NCI-H82 treated with DMSO at 0.1 percent for 48 hours (cell line): ENCODE results near the gene GORAB.

ENCODE experiments used
- DNase-seq: peaks from one replicate; lab custom pipeline; 2025; ENCODE audit not compliant: unreplicated experiment; lab: John Stamatoyannopoulos, UW

Gene GORAB

GRCh38 chr1:170537798-170538503 is 6.0 kb downstream of the GORAB start:
- DNase-seq, result no peak

DNA sequence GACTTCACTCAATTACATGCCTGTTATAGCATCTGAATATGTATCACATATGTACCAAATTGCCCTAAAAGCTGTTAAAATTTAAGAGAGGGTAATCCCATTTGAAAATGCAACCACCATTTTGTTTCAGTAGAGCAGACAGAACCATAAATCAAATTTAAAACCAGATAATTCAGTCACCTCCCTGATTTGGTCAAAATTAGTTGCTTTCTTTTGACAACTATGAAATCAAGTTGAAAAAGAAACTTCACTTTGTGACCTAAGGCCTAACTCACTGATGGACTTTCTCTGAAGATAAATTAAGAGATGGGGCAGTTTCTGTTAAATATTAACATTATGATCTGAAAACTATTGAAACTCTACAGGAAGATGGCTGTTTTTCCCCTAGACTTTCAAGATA is 6.7 kb downstream of the GORAB start:
- DNase-seq, result no peak

- DNase-seq, result no peak
Observed at GRCh38 chr1:170539154-170539553, 7.2 kb downstream of the GORAB start.

DNA sequence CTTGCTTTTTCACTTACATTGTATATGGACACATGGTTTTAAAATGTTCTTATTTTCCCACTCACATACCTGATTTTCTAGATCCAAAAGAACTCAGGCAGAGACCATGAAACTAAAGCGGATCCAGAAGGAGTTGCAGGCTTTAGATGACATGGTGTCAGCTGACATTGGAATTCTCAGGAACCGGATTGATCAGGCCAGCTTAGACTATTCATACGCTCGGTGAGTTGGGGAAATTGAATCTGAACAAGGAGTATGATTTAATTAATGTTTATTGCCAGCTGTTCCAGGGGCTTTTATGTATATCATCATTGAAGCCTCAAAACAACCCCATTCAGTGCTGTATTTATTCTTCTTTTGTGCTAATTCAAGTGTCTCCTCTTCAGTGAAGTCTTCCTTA is 12.7 kb downstream of the GORAB start:
- DNase-seq, result no peak

GRCh38 chr1:170545476-170545875 is 13.5 kb downstream of the GORAB start:
- no peak for DNase-seq

DNA sequence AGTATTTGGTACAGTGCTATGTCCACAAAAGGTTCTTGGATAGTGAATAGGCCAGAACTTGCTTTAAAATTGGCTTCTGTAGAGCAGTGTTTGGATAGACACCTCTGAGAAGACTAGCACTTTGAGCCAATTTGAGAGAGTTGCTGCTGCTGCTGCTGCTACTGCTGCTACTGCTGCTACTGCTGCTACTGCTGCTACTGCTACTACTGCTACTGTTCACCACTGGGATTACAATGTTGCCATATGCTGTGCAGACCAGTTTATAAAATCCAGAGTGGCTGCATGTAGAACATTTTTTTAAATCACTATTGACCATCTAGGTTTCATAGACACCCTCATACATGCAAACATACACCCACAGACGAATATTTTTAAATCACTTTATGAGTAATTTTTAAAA is 15.3 kb downstream of the GORAB start:
- DNase-seq, result no peak

DNA sequence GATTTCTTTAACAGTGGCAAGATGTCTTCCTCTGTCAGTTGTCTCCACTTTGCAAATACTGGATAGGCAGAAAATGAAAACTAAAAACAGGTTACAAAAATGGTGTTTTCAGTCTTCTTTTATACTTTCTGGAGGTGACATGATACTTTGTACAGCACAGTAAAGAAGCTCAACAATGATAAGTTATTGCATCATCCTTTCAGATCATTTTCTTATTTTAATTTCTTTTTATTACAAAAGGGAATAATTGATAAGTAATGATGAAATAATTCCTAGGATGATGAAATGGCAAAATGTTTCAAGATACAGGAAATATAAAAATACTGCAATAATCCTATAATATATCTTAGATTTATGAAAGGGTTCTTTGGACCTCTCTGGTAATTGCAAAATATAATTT is 16.5 kb downstream of the GORAB start:
- DNase-seq, result no peak

GRCh38 chr1:170555370-170555769 is 23.4 kb downstream of the GORAB start:
- no peak for DNase-seq

DNA sequence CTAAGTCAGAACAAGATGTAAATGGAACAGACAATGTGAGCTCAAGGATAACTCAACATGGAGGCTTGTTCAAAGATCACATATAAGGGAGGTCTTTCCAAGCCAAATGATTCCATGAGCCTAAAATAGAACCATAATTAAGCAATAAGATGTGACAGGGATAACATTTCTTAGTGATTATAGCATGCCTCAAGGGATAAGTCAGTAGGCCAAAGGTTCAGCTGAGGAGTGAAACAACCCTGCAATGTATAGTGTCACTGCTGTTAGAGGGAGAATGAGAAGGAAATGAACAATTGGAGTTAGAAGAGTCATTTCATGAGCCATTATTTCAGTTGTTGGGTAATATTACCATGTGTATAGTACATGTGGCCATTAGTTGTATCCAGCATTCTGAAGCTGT is 25.0 kb downstream of the GORAB start:
- no peak for DNase-seq

- DNase-seq, result no peak
Observed at GRCh38 chr1:170558731-170559130, 26.8 kb downstream of the GORAB start.

DNA sequence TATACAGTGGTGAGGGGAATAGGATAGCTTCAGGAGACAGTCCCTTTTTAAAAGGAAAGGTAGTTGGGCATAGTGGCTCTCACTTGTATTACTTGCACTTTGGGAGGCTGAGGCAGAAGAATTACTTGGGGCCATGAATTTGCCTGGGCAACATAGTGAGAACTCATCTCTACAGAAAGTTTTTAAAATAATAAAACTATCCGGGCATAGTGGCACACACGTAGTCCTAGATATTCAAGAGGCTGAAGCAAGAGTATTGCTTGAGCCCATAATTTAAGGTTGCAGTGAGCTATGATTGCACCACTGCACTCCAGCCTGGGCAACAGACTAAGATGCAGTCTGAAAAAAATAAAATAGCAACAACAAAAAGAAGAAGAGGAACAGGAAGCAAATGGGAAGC is 27.2 kb downstream of the GORAB start:
- no peak for DNase-seq

DNA sequence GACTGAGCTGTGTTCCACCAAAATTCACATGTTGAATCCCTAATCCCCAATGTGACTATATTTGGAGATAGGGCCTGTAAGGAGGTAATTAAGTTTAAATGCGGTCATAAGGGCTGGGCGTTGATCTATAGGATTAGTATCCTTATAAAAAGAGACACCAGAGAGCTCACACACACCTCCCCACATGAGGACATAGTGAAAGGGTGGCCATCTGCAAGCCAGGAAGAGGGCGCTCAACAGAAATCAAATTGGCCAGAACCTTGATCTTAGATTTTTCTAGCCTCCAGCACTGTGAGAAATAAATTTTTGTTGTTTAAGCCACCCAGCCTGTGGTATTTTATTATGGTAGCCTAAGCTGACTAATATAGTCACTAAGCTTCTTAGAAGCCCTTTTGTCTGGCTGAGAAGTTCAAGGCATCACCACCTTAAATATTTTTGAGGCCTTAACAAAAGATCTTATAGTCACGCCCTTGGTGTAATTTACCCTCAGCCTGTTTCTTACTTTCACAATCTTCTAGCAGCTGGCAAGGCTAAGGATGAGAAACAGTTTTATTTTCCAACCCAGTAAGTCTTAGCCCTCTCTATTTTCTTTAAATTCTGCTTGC is 28.8 kb downstream of the GORAB start:
- peak; percentile 19 for DNase-seq

- DNase-seq, result no peak
Observed at GRCh38 chr1:170562646-170563338, 30.8 kb downstream of the GORAB start.

DNA sequence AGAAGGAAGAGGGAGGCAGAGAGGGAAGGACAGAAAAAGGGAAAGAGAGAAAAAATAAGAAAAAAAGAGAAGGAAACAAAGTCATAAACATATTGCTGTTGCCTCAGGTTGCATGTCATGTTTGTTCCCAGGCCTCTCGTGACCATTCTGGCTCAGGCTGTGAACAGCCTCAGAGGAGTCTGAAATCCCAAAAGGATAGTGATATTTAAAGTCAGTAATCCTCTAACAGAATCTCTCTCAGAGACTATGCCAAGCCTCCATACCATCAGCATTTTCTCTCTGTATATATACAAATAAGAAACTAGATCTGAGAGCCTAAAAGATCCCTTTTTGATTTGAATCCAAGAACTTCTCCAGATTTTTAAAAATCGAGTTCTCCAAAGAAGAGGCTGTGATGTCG is 35.2 kb downstream of the GORAB start:
- DNase-seq, result no peak

DNA sequence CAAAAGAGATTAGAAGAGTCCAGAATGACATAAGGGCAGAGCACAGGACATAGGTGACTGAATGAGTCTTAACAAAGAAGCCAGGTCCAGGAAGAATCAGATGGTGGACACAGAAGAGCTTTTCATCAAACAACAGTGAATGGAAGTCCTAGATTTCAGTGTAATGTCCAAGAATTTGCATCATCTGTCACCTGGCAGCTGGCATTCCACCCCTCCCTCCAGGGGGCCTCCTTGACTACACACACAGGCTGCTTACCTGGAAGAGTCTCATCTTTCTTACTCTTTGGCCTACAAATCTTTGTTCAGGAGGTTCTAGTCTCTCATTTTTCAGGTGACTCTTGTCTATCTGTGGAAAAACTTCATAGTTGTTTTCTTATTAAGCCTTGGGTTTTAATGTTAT is 36.2 kb downstream of the GORAB start:
- DNase-seq, result no peak

DNA sequence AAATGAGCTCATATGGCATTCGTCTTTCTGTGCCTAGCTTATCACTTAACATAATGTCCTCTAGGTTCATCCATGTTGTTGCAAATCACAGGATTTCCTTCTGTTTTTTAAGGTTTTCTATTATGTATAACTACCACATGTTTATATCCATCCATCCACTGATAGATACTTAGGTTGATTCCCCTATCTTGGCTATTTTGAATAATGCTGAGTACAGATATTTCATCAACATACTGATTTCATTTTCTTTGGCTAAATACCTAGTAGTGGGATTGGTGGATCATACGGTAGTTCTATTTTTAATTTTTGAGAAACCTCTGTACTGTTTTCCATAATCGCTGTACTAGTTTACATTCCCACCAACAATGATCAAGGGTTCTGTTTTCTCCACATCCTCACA is 45.0 kb downstream of the GORAB start:
- no peak for DNase-seq

DNA sequence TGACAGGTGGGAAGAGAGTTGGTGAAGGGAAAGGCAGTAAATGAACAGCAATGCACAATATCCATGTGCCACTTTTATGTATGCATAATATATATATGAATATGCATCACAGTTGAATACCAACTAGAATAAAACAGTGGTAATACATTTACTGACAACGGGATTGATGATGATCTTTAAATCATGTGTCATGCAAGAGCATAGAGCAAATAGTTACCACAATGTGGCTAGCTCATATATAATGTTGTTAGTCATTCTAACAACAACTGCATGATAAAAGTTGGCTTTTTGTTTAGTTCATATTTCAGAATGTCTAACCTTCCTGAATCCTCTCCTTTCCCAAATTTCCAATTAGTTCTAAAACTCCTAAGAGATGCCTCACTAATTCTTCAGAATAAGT is 46.4 kb downstream of the GORAB start:
- no peak for DNase-seq

- DNase-seq, result no peak
Observed at GRCh38 chr1:170580636-170581440, 48.9 kb downstream of the GORAB start.

GRCh38 chr1:170583186-170583585 is 51.2 kb downstream of the GORAB start:
- no peak for DNase-seq

DNA sequence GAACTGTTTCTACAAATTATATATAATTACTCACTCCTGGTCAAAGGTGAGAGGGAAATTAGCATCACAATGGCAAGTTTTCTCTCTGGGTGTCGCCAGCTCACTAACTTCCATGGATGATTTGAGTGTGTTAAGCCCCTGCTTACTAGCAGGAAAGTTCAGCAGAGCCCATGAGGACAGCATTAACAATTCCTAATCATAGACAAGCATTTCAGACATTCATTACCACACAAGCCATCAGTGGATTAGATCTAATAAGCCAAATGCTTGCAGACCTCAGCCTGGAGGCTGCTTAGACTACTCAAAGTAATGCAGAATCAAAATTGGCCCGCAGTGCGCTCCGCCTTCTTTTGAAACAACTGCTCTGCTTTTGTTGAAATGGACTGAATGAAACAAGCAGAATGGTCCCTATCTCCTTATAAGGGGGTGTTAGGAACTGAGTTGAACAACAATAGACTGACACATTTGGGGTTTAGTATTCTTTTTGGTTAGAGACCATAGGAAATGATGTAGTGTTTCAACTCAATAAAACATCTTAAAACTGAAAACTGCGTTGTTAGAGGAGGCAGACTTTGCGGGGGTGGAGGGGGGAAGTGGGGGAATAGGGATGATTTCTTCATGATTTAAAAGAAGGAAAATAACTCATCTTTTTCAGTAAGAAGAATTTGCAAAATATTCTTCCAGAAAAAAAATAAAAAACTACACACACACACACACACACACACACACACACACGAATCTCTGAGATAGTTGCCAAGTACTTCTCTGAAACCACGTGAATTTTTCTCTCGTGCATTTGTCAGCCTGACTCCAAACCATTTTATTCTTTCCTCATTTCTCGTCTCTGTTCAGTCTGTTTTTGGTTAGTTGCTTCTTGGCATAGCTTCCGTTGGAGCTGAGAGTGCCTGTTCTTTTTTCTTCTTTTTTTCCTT is 54.6 kb downstream of the GORAB start:
- DNase-seq, result peak; percentile 54

- no peak for DNase-seq
Observed at GRCh38 chr1:170587253-170587593, 55.3 kb downstream of the GORAB start.
